Erythroblast (primary cell): ENCODE results near the gene NNAT.

ENCODE experiments used
- GATA1 ChIP-seq: IDR thresholded peaks from 2 replicates; pipeline ENCODE4 v1.6.1; 2011; ENCODE audit warnings: low read depth, mild to moderate bottlenecking, control low read depth, low read length, moderate library complexity
- POLR2A ChIP-seq: IDR thresholded peaks from 2 replicates; pipeline ENCODE4 v1.6.1; 2011; ENCODE audit warnings: mild to moderate bottlenecking, low read length

DNA sequence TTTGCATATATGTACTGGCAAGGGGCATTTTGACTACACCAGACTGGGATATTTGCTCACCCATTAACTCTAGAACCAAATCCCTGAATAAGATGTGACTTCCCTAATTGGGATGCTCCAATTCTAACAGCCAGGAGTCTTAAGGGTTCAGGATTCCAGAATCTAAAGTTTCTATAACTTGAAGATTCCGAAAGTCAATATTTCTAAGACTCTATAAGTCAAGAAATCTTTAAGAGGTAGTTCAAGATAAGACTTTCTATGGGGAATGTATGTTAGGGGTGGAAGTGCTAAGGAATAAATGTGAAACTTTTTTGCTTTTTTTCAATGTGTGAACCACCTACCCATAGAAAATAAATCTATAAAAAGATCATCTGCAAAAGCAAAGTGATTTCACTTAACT is 49.4 kb downstream of the NNAT start:
- TF ChIP-seq POLR2A (no peak), GATA1 (no peak)
